Stimulated activated naive CD8-positive, alpha-beta T cell treated with anti-CD3 and anti-CD28 coated beads, Interleukin-15, Interleukin-2, amounts not matched to agents 100 U/mL and 50 U/mL, for 24 hours (primary cell): ENCODE measurements around the gene P2RX6.

ENCODE experiments used
- ATAC-seq: fragments of 150-1000 bp; cut with Tn5 transposase; one replicate; pipeline ENCODE4 v1.10.0; 2021
- DNase-seq: peaks from one replicate; pipeline ENCODE4 v3.0.0; 2021

The P2RX6 gene

DNA sequence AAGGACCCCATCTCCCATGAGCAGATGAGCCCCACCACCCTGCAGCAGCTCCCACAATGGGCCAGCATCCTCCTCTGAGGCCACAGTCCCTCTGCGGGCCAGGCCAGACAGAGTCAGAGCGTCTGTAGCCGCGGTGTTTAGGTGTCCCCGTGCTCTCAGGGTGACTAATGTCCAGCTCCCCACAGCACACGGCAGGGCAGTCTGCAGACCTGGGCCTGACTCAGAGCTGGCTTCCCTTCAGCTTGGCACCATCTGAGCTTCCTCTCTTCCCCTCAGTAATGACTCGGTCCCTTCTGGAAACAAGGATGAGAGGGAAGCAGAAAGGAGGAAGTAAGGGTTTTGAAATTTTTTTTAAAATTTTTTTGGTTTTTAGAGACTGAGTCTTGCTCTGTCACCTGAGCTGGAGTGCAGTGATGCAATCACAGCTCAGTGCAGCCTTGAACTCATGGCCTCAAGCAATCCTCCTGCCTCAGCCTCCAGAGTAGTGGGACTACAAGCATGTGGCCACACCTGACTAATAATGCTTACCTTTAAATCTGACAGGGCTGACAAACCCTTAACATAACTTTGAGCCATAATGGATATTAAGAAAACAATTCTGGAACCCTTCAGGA lies 59.2 kb downstream of the P2RX6 start:
- ATAC-seq (peak; percentile 44), DNase-seq (no peak)

GRCh38 chr22:21075516-21076138 lies 60.7 kb downstream of the P2RX6 start:
- DNase-seq (no peak), ATAC-seq (no peak)

- no peak for DNase-seq
- no peak for ATAC-seq
These were observed 62.1 kb downstream of the P2RX6 start for GRCh38 chr22:21076912-21077625.
